Measurements from ENCODE around the gene RASSF8.

DNA sequence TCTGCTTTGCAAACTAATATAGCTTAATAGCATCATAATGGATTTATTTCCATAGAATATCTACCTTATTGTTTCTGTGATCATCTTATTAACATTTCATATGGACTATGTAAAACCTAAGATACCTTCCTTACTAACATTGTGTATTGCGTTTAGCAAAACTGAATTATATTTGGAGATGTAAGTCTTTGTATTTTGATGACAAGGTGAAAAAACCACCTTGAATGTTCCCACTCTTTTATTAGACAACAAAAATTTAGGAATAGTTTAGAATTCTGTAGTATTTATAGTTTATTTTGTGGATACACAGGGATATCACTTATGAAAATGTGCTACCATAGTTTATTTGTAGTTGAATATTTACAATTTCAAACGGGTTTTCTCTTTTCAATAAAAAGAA lies 32.0 kb downstream of the RASSF8 start:
- TF ChIP-seq, protein P1, sequence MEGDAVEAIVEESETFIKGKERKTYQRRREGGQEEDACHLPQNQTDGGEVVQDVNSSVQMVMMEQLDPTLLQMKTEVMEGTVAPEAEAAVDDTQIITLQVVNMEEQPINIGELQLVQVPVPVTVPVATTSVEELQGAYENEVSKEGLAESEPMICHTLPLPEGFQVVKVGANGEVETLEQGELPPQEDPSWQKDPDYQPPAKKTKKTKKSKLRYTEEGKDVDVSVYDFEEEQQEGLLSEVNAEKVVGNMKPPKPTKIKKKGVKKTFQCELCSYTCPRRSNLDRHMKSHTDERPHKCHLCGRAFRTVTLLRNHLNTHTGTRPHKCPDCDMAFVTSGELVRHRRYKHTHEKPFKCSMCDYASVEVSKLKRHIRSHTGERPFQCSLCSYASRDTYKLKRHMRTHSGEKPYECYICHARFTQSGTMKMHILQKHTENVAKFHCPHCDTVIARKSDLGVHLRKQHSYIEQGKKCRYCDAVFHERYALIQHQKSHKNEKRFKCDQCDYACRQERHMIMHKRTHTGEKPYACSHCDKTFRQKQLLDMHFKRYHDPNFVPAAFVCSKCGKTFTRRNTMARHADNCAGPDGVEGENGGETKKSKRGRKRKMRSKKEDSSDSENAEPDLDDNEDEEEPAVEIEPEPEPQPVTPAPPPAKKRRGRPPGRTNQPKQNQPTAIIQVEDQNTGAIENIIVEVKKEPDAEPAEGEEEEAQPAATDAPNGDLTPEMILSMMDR (conservative IDR thresholded peaks at IDR 0.05; ENCODE audit: low read length): no peak
- no peak for TF ChIP-seq EZH2phosphoT487 (IDR thresholded peaks at IDR 0.05; ENCODE audit: borderline replicate concordance)

Data from Loucy (cell line).